NK-92 treated with Interleukin-12 subunit alpha and Interleukin-12 subunit beta, amount 100 ng/mL, for 24 hours (cell line): Measurements from ENCODE around the gene GRID2.

Source experiments
- DNase-seq: peaks from one replicate; lab custom pipeline; 2025; lab: John Stamatoyannopoulos, UW

The GRID2 gene

DNA sequence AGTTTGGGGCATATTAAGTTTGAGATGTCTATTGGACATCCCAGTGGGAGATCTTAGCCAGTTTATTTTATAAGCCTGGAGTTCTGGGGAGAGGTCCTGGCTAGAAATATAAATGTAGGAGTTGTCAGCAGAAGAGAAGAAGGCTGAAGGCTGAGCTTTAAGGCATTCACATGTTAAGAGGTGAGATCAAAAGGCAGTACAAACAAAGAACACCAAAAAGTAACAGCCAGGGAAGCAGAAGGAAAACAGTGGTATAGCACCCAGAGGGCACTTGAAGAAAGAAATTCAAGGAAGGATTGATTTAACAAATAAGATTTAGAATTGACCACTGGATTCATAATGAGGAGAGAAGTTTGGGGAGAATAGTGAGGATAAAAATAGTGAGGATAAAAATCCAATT is 1383.5 kb downstream of the GRID2 start:
- no peak for DNase-seq

DNA sequence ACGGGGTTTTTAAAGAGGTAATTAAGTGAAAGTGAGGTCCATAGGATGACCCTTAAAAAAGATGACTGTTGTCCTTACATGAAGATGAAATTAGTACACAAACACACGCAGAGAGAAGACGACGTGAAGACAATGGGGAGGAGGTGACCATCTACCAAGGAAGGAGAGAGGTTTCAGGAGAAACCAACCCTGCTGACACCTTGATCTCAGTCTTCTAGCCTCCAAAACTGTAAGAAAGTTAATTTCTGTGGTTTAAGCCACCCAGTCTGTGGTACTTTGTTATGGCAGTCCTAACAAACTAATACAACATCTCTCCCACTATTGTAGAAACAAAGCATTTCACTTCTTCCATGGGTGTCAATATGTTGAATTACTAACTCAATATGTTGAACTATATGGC is 1385.2 kb downstream of the GRID2 start:
- DNase-seq: no peak

- no peak for DNase-seq
Measured at GRCh38 chr4:93693141-93693540, 1389.4 kb downstream of the GRID2 start.

DNA sequence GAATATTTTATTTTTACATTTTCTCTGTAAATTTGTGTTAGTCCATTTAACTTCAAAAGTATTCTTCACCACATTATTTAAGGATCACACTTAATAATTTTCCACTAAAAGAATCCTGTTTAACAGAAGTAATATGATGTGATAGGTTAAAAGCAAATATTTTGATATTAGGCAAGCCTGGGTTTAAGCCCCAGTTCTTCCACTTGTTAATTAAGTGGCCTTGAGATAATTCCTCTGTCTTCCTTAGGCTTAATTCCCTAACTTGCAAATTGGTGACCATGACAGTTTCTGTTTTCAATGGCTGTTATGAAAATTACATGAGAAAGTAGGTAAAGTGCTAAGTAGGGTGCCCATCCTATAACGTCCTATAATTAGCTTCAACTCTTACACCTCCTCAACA is 1394.9 kb downstream of the GRID2 start:
- no peak for DNase-seq

DNA sequence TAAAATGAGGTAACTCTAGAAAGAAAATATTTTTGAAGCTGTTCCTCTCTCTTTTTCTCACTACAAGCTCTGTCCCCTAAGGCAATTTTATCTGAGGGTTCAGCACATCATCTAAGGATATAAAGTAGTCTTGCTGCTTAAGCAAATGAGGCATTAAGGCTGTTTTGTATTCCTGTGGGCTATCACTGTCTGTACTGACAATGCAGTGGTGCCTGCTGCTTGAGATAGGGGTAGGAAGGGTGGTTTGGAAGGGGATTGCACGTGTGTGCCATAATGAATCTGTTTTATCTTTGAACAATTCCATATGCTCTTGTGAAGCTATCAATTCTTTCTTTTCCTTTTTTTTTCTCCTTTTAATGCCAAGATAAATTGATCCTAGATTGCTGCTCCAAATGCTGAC is 1396.8 kb downstream of the GRID2 start:
- DNase-seq: no peak

DNA sequence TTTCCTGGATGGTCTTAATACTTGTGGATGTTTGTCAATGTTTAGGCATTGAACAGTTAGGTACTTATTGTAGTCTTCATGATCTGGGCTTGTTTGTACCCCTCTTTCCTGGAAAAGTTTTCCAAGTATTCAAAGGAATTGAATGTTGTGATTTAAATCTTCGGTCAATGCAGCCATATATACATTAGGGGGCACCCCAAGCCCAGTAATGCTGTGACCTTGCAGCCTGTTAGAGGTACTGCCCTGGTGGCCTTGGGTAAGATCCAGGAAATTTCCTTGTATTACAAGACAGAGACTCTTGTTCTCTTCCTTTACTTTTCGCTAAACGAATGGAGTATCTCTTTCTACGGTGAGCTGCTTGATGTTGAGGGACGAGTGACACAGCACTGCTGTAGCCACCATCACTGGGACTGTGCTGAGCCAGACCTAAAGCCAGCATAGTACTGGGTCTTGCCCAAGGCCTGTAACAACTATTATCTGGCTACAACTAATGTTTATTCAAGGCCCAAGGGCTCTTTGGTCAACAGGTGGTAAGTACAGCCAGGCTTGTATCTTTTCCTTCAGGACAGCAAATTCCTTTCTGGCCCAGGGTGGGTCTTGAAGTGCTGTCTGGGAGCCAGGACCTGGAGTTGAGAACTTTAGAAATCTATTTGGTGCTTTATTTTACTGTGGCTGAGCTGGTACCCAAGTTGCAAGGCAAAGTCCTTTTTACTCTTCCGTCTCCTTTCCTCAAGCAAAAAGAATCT is 1406.5 kb downstream of the GRID2 start:
- DNase-seq: no peak

DNA sequence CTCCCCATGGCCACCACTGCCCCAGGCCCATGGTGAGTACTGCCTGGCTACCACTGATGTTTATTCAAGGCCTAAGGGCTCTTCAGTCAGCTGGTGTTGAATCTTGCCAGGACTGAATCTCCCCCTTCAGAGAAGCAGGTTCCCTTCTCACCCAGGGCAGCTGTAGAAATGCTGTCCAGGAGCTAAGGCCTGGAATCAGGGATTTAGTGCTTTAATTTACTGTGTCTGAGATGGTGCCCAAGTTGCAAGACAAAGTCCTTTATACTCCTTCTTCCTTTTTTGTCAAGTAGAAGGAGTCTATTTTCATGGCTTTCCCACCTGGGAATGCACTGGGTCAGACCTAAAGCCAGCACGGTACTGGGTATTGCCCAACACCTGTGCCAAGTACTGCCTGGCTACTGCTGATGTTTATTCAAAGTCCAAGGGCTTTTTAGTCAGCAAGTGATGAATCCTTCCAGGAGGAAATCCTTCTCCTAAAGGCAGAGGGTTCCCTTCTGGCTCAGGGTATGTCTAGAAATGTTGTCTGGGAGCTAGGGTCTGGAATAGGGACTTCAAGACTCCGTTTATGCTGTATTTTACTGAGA is 1407.2 kb downstream of the GRID2 start:
- DNase-seq: no peak

DNA sequence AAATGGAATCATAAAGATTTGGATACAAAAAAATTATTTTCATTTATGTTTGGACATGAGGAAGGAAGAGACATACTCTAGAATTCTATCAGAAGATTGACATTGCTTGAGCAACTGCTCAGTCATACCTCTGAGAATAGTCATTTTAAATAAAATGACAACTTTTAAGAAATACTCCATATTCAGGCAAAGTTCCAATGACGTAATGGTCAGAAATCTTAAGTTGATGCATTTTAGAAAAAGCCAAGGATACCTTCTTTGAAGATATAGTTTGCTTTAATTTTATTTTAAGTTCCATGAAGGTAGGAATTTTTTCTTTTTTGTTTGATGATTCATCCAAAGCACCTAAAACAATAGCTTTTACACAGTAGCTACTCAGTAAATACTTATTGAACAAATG is 1414.5 kb downstream of the GRID2 start:
- DNase-seq: no peak

- DNase-seq: no peak
Measured at GRCh38 chr4:93719552-93719951, 1415.8 kb downstream of the GRID2 start.

DNA sequence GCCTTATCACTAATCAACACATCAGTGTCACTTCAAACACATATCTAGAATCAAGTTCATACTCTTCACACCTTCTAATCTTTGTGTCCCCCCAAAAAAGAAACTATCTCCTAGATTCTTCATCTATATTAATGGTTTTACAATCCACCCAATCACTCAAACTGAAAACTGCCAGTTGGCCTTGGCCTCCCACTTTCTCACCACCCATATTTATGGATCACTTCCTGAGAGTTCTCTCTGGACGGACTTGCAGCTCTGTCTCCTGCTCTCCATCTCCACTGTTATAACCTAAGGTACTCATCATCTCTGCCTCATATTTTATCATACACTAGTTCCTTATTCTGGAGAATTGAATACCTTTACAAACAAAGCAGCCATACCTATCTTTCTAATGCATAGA is 1418.7 kb downstream of the GRID2 start:
- DNase-seq: no peak

- DNase-seq: no peak
Measured at GRCh38 chr4:93730251-93730650, 1426.5 kb downstream of the GRID2 start.

DNA sequence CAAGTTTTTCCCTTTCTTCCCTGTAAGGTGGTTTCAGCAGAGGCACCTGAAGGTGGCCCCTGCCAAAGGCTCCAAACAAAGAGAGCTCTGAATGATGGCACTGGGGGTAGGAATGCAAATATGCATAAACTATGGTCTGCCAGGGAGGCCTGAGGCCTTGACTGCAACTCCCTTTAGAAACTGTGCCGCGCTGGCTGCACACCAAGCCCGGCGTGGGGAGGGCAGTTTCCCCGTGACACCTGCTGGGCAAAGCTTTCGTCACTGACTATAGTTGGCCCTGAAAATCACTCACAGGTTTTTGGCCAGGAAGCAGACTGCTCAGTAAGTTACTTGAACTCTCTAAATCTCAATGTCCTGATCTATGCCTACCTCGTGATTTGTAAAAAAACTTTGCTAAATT is 1427.0 kb downstream of the GRID2 start:
- no peak for DNase-seq

- DNase-seq: no peak
Measured at GRCh38 chr4:93731456-93731855, 1427.7 kb downstream of the GRID2 start.

DNA sequence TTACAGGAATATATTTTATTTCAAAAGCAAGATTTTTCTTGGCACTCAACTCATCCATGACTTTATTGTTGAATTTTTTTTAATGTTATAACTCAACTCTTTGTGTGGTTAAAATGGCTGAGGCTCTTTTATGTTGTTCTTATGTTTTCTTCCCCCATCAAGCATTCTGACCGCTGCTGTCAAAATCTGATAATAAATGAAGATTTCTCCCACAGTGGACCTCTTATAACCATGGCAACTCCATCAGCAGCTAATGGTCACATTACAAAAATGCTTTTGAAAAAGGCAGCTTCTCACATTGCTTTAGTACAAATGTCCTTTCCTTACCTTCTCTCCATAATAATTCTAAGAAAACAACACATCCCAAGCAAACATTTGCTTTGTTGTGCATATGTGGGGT is 1428.7 kb downstream of the GRID2 start:
- no peak for DNase-seq

DNA sequence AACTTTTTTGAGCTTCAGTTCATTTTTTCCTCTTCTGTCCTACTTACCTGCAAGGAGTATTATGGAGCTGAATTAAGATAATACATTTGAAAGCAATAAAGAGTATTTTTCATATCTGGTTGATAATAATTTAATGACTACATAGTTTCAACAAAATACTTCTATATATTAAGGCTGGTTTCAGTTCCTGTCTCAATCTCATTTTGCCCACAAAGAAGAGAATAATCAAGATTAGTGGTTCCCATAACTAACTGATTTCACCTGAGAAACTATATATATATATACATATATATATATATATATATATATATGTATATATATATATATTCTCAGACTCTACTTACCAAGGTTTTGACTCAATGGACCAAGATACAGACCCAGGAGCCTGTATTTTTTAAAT is 1437.1 kb downstream of the GRID2 start:
- DNase-seq: no peak

DNA sequence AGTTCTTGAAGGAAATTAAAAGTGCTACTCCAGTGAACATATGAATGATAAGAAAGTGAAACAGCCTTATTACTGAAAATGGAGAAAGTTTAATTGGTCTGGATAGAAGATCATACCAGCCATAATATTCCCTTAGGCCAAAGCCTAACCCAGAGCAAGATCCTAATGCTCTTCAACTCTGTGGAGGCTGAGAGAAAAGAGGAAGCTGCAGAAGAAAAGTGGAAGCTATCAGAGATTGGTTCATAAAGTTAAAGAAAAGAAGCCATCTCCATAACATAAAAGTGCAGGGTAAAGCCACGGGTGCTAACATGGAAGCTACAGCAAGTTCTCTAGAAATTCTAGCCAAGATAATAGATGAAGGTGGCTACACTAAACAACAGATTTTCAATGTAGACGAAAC is 1439.3 kb downstream of the GRID2 start:
- no peak for DNase-seq

- no peak for DNase-seq
Measured at GRCh38 chr4:93743635-93744034, 1439.9 kb downstream of the GRID2 start.

DNA sequence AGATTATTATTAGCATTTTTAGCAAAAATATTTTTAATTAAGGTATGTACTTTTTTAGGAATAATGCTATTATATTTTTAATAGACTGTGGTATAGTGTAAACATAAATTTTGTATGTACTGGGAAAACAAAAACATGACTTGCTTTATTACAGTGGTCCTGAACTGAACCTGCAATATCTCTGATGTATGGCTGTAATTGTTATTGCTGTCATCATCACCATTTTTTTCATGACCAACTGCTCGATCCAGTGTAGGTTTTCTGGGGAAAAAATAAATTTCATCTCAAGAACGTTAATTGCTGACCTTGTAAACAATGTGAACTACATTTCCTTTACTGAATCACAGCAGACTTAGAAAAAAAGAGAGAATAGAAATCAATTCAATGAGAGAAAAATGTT is 1441.2 kb downstream of the GRID2 start:
- no peak for DNase-seq

- no peak for DNase-seq
Measured at GRCh38 chr4:93746031-93746430, 1442.3 kb downstream of the GRID2 start.

DNA sequence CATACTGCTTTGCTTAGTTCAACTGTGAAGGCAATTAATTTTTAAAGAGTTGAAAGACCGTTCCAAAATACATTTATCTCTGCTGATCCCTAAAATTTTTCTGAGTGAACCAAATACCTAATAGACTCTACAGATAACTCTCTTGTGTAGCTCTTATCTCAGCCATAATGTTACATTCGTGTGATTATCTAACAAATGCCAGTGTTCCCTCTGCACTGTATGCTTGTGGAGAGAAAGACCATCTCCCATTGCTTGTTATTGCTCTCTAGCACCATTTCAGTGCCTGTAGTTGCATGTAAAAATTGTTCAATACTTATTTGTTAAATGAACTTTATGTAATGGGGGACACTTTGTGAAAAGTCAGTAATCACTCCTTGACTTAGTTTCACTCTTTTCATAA is 1443.5 kb downstream of the GRID2 start:
- no peak for DNase-seq

DNA sequence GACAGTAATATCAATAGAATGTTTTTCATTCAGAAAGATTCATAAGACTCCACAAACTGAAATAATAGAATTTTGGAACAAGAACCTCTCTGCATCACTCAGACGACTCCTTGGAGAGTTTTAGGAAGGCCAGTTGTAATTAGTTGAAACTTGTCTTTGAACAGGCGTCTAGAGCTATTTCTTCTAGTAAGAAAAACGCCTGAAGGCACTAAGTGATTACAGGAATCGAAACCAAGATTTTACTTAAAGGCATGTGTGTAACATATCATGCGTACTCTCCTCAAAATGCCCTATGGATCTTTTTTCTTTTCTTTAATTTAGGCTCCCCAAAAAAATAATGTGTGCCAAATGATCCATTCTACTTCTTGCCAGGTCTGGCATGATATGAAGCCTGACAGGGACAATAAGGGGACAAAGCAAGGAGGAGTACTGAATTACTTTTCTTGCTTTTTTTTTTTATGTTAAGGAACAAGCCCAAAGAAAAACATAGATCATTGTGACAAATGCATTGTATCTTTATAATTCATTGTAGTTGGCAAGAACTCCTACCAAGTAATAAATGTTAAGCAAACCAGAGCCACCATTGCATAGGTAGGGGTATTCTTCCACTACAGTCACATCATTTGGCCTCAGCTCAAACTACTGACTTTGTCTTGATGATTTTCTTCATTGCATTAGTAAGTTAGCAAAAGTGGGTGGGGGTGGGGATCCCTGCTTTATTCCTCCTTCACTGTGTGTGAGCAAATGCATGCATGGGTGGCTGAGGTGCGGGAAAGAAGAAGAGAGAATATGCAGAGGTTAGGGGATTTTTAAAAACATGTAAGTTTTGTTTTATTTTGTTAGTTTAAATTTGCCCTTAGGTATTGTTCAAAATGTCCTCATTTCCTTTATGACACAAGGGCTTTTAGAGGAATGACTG is 1444.9 kb downstream of the GRID2 start:
- no peak for DNase-seq

- DNase-seq: no peak
Measured at GRCh38 chr4:93749292-93749761, 1445.6 kb downstream of the GRID2 start.

- DNase-seq: no peak
Measured at GRCh38 chr4:93751411-93751810, 1447.6 kb downstream of the GRID2 start.
